ENCODE results near the gene SOBP.
A peak's percentile ranks its signal among the peaks of the same experiment; 100 is the strongest.

SOBP gene

DNA sequence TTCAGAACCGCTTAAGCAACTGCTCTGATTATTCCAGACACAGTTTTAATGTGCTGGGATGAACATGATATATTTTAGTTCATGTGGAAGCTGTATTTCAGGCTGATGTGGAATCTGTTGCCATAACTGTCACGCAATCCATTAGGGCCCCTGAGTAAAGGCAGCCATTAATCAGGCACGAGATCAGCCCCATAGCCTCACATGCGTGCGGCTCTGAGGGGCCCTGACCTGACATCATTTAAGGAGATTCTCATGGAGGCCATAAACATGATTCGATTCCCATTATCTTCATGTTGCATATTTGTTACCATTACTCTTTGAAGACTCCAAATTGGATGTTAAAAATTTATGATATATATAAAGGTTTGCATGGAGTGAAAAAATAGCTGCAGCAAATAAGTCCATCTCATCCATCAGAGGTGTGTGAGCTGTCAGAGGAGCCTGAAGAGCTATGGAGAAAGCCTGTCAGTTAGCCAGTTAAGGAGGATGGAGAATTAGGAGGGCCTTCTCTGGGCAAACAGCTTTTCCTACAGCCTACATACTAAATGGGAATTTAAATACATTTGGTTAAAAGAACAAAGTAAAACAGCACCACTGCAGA, 89.6 kb downstream of the SOBP start:
- Histone ChIP-seq H3K9me3 (ENCODE audit: control insufficient read depth, low read length) (no peaks in the 10 kb centered on the region), H3K36me3 (ENCODE audit: control insufficient read depth, insufficient read depth, low read length) (no peaks in the 10 kb centered on the region), H3K4me3 (ENCODE audit: insufficient read depth, low read depth, low read length) (no peak overlapping the region), H3K4me1 (ENCODE audit: control insufficient read depth, insufficient read depth, low read length) (peaks cover 13% of the 10 kb centered on the region), H3K27ac (ENCODE audit: insufficient read depth, low read depth, low read length, poor library complexity, severe bottlenecking) (no peak overlapping the region), H3K27me3 (ENCODE audit: control insufficient read depth, insufficient read depth, low read length, poor library complexity, severe bottlenecking) (no peaks in the 10 kb centered on the region)
- whole genome bisulfite sequencing, 2 experiments: 91 to 92% methylated on average over 5 to 6 of the region's 6 CpGs

DNA sequence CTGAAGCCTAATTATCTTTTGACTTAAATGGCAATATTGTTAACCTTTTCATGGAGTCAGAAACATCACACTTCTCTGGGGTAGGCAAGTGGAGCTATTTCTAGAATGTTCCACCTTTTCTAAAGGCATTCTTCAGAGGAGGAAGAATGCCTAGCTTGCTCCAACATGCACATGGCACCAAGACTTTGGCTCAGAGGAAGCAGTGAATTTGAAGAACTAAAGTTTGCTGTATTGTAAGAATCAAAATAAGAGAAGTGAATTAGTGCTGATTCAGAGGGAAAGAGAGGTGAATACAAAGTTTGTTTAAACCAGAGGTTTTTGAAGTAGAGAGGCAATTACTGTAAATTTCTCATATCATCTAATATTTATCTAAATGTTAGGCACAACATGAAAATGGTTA, 92.2 kb downstream of the SOBP start:
- Histone ChIP-seq H3K9me3 (ENCODE audit: control insufficient read depth, low read length) (no peaks in the 10 kb centered on the region), H3K36me3 (ENCODE audit: control insufficient read depth, insufficient read depth, low read length) (no peaks in the 10 kb centered on the region), H3K27me3 (ENCODE audit: control insufficient read depth, insufficient read depth, low read length, poor library complexity, severe bottlenecking) (no peaks in the 10 kb centered on the region), H3K4me1 (ENCODE audit: control insufficient read depth, insufficient read depth, low read length) (peaks cover 18% of the 10 kb centered on the region), H3K27ac (ENCODE audit: insufficient read depth, low read depth, low read length, poor library complexity, severe bottlenecking) (no peak overlapping the region), H3K4me3 (ENCODE audit: insufficient read depth, low read depth, low read length) (no peak overlapping the region)

DNA sequence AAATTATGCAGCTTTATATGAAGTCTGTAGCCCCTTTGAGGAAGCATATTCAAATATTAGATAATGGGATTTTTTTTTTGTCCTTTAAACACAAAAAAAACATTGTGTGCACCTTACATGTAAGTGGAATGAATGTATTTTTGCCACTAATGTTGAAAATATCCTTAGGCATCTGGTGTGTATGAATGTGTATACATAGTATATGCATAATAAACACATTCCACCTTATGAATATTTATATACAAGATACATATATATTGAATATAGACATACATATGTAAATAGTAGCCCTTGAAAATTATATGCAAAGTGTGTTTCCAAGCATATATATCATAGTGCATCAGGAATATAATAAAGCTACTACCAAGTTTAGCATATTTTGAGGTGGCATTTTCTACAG, 94.8 kb downstream of the SOBP start:
- Histone ChIP-seq H3K4me3 (ENCODE audit: insufficient read depth, low read depth, low read length) (no peak overlapping the region), H3K27ac (ENCODE audit: insufficient read depth, low read depth, low read length, poor library complexity, severe bottlenecking) (no peak overlapping the region), H3K36me3 (ENCODE audit: control insufficient read depth, insufficient read depth, low read length) (no peaks in the 10 kb centered on the region), H3K27me3 (ENCODE audit: control insufficient read depth, insufficient read depth, low read length, poor library complexity, severe bottlenecking) (no peaks in the 10 kb centered on the region), H3K9me3 (ENCODE audit: control insufficient read depth, low read length) (no peaks in the 10 kb centered on the region), H3K4me1 (ENCODE audit: control insufficient read depth, insufficient read depth, low read length) (peaks cover 17% of the 10 kb centered on the region)

DNA sequence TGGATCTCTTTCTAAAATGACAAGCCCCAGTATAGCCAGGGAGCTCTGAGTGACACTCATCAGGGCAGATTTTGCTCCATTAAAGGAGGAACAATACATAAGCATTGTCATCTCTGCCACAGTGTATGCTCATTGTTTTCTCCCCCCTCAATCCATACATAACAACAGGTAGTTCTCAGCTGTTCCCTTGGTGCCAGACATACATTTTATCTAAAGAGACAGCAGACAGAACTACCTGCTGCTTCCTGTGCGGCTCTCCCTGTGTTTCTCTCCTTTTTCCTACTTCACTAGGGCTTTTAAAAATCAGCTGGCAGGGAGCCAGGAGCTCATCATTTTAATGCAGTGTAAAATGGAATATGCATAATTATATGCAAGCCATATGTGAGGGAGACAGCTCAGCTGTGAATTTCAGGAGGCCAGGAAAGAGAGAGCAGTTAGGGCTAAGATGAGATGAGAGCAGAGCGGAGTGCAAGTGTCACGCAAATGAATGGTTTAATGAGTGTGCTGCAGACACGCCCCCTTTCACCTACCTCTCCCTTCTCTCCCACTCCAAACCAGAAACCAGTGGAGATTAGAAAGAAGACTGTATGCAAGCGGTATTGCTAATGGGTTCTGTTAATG, 96.0 kb downstream of the SOBP start:
- Histone ChIP-seq H3K9me3 (ENCODE audit: control insufficient read depth, low read length) (no peaks in the 10 kb centered on the region), H3K4me3 (ENCODE audit: insufficient read depth, low read depth, low read length) (no peak overlapping the region), H3K27ac (ENCODE audit: insufficient read depth, low read depth, low read length, poor library complexity, severe bottlenecking) (no peak overlapping the region), H3K27me3 (ENCODE audit: control insufficient read depth, insufficient read depth, low read length, poor library complexity, severe bottlenecking) (no peaks in the 10 kb centered on the region), H3K4me1 (ENCODE audit: control insufficient read depth, insufficient read depth, low read length) (peaks cover 26% of the 10 kb centered on the region), H3K36me3 (ENCODE audit: control insufficient read depth, insufficient read depth, low read length) (no peaks in the 10 kb centered on the region)
- WGBS, 2 experiments: 72 to 78% methylated on average over 2 to 5 of the region's 5 CpGs

DNA sequence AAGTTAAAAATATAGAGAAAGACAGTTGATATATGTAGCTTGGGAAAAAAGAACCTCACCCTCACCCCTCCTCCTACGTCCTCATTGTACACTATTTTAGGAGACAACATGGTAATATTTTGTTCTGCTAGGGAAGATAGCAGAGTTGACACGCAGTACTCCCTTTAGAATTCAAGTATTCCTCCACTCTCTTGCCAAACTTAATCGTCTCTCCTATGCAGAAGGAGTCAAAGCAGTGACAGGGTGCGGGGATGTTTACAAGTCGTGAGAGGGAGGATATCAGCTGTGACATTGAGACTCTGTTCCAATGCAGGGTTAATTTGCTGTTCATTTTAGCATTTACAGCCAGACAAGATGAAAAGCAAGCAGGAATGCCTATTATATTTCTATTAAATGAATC, 97.5 kb downstream of the SOBP start:
- Histone ChIP-seq H3K4me3 (ENCODE audit: insufficient read depth, low read depth, low read length) (no peak overlapping the region), H3K36me3 (ENCODE audit: control insufficient read depth, insufficient read depth, low read length) (no peaks in the 10 kb centered on the region), H3K27ac (ENCODE audit: insufficient read depth, low read depth, low read length, poor library complexity, severe bottlenecking) (no peak overlapping the region), H3K27me3 (ENCODE audit: control insufficient read depth, insufficient read depth, low read length, poor library complexity, severe bottlenecking) (no peaks in the 10 kb centered on the region), H3K4me1 (ENCODE audit: control insufficient read depth, insufficient read depth, low read length) (peaks cover 33% of the 10 kb centered on the region), H3K9me3 (ENCODE audit: control insufficient read depth, low read length) (no peaks in the 10 kb centered on the region)
- WGBS, 2 experiments: 84 to 87% methylated on average over 4 to 5 of the region's 5 CpGs

DNA sequence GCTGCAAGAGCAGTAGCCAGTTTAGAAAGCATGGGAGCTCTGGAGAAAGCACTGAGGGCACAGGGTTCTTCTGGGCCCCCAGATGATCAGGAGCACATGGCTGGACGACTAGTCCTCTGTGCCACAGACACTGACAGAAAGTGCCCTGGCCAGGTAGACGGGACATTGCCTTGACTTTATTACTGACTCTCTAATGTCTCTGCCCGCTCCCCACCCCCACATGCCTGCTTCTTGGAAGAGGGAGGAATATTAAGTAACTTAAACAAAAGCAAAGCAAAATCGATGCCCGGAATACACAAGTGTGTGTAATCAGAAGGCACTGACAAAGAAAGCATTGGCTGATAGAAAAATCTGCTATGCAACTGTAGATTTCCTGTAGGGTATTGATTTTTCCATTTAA, 99.3 kb downstream of the SOBP start:
- 87 to 94% methylated on average over 4 to 5 of the region's 5 CpGs for WGBS, 2 experiments
- Histone ChIP-seq H3K27ac (ENCODE audit: insufficient read depth, low read depth, low read length, poor library complexity, severe bottlenecking) (no peak overlapping the region), H3K4me1 (ENCODE audit: control insufficient read depth, insufficient read depth, low read length) (peaks cover 30% of the 10 kb centered on the region), H3K4me3 (ENCODE audit: insufficient read depth, low read depth, low read length) (no peak overlapping the region), H3K27me3 (ENCODE audit: control insufficient read depth, insufficient read depth, low read length, poor library complexity, severe bottlenecking) (no peaks in the 10 kb centered on the region), H3K9me3 (ENCODE audit: control insufficient read depth, low read length) (no peaks in the 10 kb centered on the region), H3K36me3 (ENCODE audit: control insufficient read depth, insufficient read depth, low read length) (no peaks in the 10 kb centered on the region)

DNA sequence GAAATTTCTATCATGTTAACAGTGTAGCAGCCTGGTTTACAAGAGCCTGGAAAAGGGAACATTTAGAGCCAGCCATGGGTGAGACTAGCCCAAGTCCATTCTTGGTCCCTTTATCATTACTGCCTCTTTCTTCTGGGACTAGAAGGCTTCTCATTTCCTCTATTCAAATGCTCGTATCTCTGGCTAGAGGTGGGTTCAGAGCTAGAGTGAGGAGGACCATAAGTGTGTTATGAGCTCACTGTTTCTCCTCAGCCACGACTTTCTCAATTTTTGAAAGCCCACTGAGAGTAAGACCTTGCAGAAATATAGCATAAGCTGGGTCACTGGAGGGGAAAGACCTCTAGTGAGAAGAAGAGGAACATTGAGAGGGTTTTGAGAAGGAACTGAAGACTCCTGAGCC, 100.0 kb downstream of the SOBP start:
- no peak overlapping the region for H3K4me3 ChIP-seq (ENCODE audit: insufficient read depth, low read depth, low read length)
- 89 to 94% methylated on average over 2 of the region's 2 CpGs for WGBS, 2 experiments
- H3K9me3 ChIP-seq (ENCODE audit: control insufficient read depth, low read length): no peaks in the 10 kb centered on the region
- no peaks in the 10 kb centered on the region for H3K27me3 ChIP-seq (ENCODE audit: control insufficient read depth, insufficient read depth, low read length, poor library complexity, severe bottlenecking)
- H3K27ac ChIP-seq (ENCODE audit: insufficient read depth, low read depth, low read length, poor library complexity, severe bottlenecking): peak overlapping the region; percentile 85
- H3K4me1 ChIP-seq (ENCODE audit: control insufficient read depth, insufficient read depth, low read length): peaks cover 30% of the 10 kb centered on the region
- no peaks in the 10 kb centered on the region for H3K36me3 ChIP-seq (ENCODE audit: control insufficient read depth, insufficient read depth, low read length)

DNA sequence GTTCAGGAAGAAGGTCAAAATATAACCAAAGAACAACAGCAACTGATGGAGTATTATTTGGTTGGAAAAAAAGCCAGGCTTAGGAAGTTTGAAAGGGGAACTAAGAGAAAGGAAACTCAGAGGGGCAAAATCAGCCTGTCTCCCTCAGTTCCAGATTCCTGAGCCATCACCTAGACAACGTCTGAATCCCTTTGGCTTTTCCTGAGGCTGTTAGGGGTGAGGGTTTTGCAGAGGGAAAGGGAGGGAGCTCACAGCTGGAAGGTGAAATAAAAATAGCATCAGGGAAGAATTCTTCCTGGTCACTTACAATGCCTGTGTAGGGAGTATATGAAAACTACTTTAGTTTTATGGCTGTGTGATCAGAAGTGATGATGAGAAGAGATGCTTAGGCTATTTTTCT, 100.5 kb downstream of the SOBP start:
- peak overlapping the region; percentile 85 for H3K27ac ChIP-seq (ENCODE audit: insufficient read depth, low read depth, low read length, poor library complexity, severe bottlenecking)
- no peaks in the 10 kb centered on the region for H3K36me3 ChIP-seq (ENCODE audit: control insufficient read depth, insufficient read depth, low read length)
- no peak overlapping the region for H3K4me3 ChIP-seq (ENCODE audit: insufficient read depth, low read depth, low read length)
- H3K4me1 ChIP-seq (ENCODE audit: control insufficient read depth, insufficient read depth, low read length): peaks cover 30% of the 10 kb centered on the region
- no peaks in the 10 kb centered on the region for H3K27me3 ChIP-seq (ENCODE audit: control insufficient read depth, insufficient read depth, low read length, poor library complexity, severe bottlenecking)
- WGBS, 2 experiments: 0 to 5% methylated on average over 1 of the region's 1 CpG
- H3K9me3 ChIP-seq (ENCODE audit: control insufficient read depth, low read length): no peaks in the 10 kb centered on the region

DNA sequence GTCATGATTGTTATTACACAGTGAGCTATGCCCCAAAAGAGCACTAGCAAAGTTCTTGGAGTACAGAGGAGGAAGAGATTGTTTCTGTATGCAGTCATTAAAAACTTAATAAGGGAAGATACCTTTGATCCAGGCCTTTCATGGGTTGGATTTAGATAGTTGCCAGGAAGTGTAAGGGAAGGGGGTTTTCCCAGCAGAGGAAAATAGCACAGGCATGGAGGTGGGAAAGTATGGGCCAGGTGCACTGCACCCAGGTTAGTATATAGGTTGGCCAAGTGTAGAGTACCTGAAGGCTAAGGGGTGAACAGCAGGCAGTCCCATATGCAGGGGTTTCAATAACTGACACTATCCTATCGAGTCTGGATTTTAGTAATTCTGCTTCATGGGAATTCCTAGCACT, 101.4 kb downstream of the SOBP start:
- whole genome bisulfite sequencing, 2 experiments: 92 to 100% methylated on average over 1 of the region's 1 CpG
- Histone ChIP-seq H3K27ac (ENCODE audit: insufficient read depth, low read depth, low read length, poor library complexity, severe bottlenecking) (no peak overlapping the region), H3K9me3 (ENCODE audit: control insufficient read depth, low read length) (no peaks in the 10 kb centered on the region), H3K4me3 (ENCODE audit: insufficient read depth, low read depth, low read length) (no peak overlapping the region), H3K4me1 (ENCODE audit: control insufficient read depth, insufficient read depth, low read length) (peaks cover 26% of the 10 kb centered on the region), H3K36me3 (ENCODE audit: control insufficient read depth, insufficient read depth, low read length) (no peaks in the 10 kb centered on the region), H3K27me3 (ENCODE audit: control insufficient read depth, insufficient read depth, low read length, poor library complexity, severe bottlenecking) (no peaks in the 10 kb centered on the region)

DNA sequence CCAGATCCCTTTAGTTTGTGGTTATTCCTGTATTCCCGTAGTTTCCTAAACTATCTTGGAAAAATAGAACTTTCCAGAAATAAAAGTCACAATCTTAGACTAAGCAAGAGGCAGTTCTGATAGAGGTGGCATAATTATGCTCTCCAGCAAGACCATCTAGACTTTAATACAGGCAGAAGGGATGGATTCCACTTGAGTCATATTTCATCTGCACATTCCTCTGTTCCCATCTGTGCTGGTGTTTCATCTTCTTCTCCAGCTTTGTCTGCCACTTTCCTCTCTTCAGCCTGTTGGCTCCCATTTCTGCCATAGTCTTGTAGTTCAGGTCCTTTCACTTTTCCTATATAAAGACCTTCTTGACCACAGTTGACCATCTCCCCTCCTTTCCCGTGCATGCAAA, 102.9 kb downstream of the SOBP start:
- WGBS, 2 experiments: 80 to 93% methylated on average over 1 to 2 of the region's 2 CpGs
- Histone ChIP-seq H3K27ac (ENCODE audit: insufficient read depth, low read depth, low read length, poor library complexity, severe bottlenecking) (no peak overlapping the region), H3K4me1 (ENCODE audit: control insufficient read depth, insufficient read depth, low read length) (peaks cover 26% of the 10 kb centered on the region), H3K27me3 (ENCODE audit: control insufficient read depth, insufficient read depth, low read length, poor library complexity, severe bottlenecking) (no peaks in the 10 kb centered on the region), H3K9me3 (ENCODE audit: control insufficient read depth, low read length) (no peaks in the 10 kb centered on the region), H3K36me3 (ENCODE audit: control insufficient read depth, insufficient read depth, low read length) (no peaks in the 10 kb centered on the region), H3K4me3 (ENCODE audit: insufficient read depth, low read depth, low read length) (no peak overlapping the region)

DNA sequence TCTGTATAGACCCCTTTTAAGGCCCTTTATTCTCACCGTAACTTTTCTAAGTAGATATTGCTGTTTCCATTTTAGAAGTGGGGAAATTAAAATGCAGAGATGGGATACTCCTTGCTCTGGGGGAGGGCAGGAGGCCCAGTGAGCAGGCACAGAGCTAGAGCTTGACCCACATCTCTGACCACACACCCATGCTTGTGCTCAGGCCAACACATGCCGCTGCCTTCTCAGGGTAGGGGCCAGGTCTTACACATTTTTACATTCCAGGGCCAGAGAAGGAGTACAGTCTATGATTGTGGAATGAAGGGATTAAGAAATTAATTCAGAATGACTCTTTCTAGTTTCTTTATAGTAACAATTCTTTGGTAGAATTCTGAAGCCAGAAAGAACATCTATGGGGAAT, 104.8 kb downstream of the SOBP start:
- no peak overlapping the region for H3K4me3 ChIP-seq (ENCODE audit: insufficient read depth, low read depth, low read length)
- no peaks in the 10 kb centered on the region for H3K36me3 ChIP-seq (ENCODE audit: control insufficient read depth, insufficient read depth, low read length)
- peaks cover 18% of the 10 kb centered on the region for H3K4me1 ChIP-seq (ENCODE audit: control insufficient read depth, insufficient read depth, low read length)
- no peaks in the 10 kb centered on the region for H3K27me3 ChIP-seq (ENCODE audit: control insufficient read depth, insufficient read depth, low read length, poor library complexity, severe bottlenecking)
- H3K27ac ChIP-seq (ENCODE audit: insufficient read depth, low read depth, low read length, poor library complexity, severe bottlenecking): no peak overlapping the region
- no peaks in the 10 kb centered on the region for H3K9me3 ChIP-seq (ENCODE audit: control insufficient read depth, low read length)
- WGBS, 2 experiments: 95 to 100% methylated on average over 2 of the region's 2 CpGs
